NCI-H510A (cell line): Measurements from ENCODE around the gene PSMB5.

Source experiments
- DNase-seq: peaks from one replicate; lab custom pipeline; 2025; lab: John Stamatoyannopoulos, UW

Gene PSMB5

GRCh38 chr14:23058654-23059504 lies 24.2 kb upstream of the PSMB5 start:
- DNase-seq: no peak

- no peak for DNase-seq
Measured at GRCh38 chr14:23057757-23058653, 23.3 kb upstream of the PSMB5 start.

GRCh38 chr14:23056956-23057756 lies 22.5 kb upstream of the PSMB5 start, which contains the start of gene CDH24:
TSS of gene CDH24 (minus strand) at chr14:23057520. CDS start at chr14:23055733, 1,787 bp downstream.
- no peak for DNase-seq

GRCh38 chr14:23056145-23056955 lies 21.6 kb upstream of the PSMB5 start:
- no peak for DNase-seq

- no peak for DNase-seq
Measured at GRCh38 chr14:23055621-23056144, 21.0 kb upstream of the PSMB5 start.

GRCh38 chr14:23055147-23055550 lies 20.4 kb upstream of the PSMB5 start:
- DNase-seq: no peak

GRCh38 chr14:23054000-23054811 lies 19.5 kb upstream of the PSMB5 start:
- no peak for DNase-seq

- no peak for DNase-seq
Measured at GRCh38 chr14:23053426-23053825, 18.7 kb upstream of the PSMB5 start.

GRCh38 chr14:23052671-23053070 lies 18.0 kb upstream of the PSMB5 start:
- no peak for DNase-seq

- no peak for DNase-seq
Measured at GRCh38 chr14:23052182-23052623, 17.5 kb upstream of the PSMB5 start.

- no peak for DNase-seq
Measured at GRCh38 chr14:23051141-23052057, 16.7 kb upstream of the PSMB5 start.

- no peak for DNase-seq
Measured at GRCh38 chr14:23049011-23049410, 14.3 kb upstream of the PSMB5 start.

GRCh38 chr14:23047751-23048693 lies 13.3 kb upstream of the PSMB5 start:
- no peak for DNase-seq

GRCh38 chr14:23047034-23047634 lies 12.4 kb upstream of the PSMB5 start:
- no peak for DNase-seq

GRCh38 chr14:23045419-23046357 lies 11.0 kb upstream of the PSMB5 start:
- no peak for DNase-seq

GRCh38 chr14:23044840-23045239 lies 10.1 kb upstream of the PSMB5 start:
- no peak for DNase-seq
